GM12875 (cell line): ENCODE measurements around the gene TST.

Experiments
- H3K4me3 ChIP-seq: one replicate; pipeline ENCODE4 v1.5.1; 2011; ENCODE audit warnings: low read depth, low read length, control low read depth
- TF ChIP-seq, protein P1 (sequence below): IDR thresholded peaks from 2 replicates; pipeline ENCODE4 v1.5.1; 2011; ENCODE audit warnings: low read depth, mild to moderate bottlenecking, control low read depth, inconsistent platforms, low read length, moderate library complexity, borderline replicate concordance; ENCODE audit not compliant: insufficient read depth

TST gene

DNA sequence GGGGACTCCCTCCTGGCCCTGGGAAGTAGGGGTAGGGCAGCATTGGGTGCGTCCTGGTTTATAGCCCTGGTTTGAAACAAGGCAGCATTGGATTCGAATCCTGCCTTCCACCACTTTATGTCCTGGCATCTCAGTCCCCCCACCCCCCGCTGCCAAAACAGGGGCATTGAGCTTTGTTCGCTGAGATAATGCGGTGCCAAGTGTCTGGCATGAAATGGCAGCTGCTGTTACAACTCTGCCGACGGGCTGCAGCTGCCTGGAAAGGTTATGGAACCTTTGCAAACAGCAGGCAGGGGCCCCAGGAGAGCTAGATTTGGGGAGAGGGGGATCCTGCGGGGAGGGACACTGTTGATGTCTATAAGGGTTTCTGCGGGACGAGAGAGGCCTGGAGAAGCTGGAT lies 1.9 kb downstream of the TST start:
- TF ChIP-seq, protein P1, sequence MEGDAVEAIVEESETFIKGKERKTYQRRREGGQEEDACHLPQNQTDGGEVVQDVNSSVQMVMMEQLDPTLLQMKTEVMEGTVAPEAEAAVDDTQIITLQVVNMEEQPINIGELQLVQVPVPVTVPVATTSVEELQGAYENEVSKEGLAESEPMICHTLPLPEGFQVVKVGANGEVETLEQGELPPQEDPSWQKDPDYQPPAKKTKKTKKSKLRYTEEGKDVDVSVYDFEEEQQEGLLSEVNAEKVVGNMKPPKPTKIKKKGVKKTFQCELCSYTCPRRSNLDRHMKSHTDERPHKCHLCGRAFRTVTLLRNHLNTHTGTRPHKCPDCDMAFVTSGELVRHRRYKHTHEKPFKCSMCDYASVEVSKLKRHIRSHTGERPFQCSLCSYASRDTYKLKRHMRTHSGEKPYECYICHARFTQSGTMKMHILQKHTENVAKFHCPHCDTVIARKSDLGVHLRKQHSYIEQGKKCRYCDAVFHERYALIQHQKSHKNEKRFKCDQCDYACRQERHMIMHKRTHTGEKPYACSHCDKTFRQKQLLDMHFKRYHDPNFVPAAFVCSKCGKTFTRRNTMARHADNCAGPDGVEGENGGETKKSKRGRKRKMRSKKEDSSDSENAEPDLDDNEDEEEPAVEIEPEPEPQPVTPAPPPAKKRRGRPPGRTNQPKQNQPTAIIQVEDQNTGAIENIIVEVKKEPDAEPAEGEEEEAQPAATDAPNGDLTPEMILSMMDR, result no peak
- no peak overlapping the region for H3K4me3 ChIP-seq

DNA sequence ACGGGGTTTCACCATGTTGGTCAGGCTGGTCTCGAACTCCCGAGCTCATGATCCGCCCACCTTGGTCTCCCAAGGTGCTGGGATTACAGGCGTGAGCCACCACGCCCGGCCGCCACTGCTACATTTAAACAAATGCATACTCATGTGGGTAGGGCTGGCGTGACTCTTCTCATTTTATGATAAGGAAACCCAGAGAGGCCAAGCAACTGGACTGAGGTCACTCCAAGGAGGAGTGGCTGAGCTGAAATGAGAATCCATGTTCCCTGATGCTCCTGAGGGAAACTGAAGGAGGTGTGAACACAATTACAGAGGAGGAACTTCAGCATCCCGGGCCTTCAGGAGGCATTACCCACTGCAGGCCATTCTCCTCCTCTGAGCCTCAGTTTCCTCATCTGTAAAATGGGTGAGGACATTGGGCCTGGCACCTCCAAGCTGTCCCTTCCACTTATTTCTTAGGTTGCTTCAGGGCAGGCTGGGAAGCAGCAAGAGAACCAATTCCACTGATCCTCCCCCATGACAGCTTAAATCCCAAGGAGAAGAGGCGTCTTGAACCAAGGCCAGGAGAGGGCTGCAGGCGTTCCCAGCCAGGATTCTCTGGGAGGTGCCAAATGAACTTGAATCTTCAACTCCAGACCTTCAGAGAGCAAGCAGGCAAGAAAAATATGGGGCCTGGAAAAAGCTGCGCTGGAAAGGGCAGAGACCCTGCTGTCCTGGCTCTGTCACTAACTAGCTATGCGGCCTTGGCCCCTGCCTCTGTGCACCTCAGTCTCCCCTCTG lies 2.9 kb downstream of the TST start:
- H3K4me3 ChIP-seq, result no peak overlapping the region
- TF ChIP-seq, protein P1, result no peak

GRCh38 chr22:37015587-37015878 lies 3.7 kb downstream of the TST start:
- TF ChIP-seq, protein P1, result no peak
- H3K4me3 ChIP-seq, result no peak overlapping the region

DNA sequence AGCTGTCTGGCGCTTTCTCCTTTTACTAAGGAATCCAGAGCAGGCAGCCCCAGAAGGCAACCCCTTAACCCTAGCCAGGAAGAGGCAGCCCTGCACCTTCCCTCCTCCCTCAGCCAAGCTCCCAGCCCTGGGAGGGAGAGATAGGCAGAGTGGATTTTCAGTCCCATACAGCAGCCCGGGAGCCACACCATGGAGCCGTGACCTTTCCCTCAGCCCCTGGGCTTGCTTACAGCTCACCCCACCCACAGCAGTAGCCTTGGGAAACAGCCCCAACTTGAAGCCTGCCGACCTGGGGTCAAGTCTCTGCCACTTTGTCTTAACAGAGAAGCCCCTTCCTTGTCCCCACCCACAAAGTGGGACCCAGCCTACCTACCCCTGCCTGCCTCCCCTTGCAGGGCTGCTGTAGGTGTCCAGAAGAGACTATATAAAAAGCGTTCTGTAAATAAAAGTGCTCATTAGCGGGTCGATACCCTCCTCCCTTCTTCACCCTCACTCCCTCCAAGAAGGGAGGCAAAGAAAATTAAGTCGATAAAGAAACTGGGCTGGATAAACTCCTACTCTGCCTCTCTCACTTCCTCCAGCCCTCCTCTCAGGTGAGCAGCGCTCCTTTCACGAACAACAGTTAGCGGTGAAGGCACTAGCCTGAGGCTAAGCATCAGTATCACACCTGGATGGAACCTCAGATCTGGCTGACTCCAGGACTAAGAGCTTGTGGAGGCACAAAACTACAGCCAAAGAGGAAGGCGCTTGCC lies 4.2 kb downstream of the TST start:
- TF ChIP-seq, protein P1, result no peak
- no peak overlapping the region for H3K4me3 ChIP-seq

DNA sequence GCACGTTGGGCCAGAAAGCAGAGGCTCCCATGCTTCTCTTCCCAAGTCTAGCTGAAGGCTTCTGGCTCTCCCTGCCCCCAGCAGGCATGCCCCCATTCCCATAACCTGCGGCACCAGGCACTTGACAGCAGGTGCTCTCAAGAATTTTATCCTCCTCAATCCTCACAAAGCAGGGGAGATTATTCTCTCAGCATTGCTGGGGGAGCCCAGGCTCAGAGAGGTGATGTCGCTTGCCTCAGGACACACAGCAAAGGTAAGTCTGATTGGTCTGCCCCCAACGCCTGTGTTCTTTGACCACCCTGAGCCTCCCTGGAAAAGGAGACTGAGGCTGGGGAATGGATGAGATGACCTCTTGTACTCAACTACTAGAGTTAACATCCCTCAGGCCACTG lies 4.8 kb downstream of the TST start:
- H3K4me3 ChIP-seq, result no peak overlapping the region
- TF ChIP-seq, protein P1, result no peak

DNA sequence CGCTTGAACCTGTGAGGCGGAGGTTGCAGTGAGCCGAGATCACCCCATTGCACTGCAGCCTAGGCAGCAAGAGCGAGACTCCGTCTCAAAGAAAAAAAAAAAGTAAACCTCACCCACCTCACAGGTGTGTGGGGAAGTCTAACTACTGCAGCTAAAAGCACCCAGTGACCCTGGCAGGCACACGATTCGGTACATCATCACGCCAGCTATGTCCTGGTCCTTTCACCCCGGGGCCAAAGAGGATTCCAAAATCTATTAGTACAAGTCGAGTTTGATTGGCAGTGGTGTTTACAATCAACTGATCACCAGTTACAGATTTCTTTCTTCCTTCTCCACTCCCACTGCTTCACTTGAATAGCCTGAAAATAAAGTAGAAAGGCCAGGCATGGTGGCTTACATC lies 6.3 kb downstream of the TST start:
- no peak overlapping the region for H3K4me3 ChIP-seq
- TF ChIP-seq, protein P1, result no peak
